Umbilical cord (tissue), 2 donors: ENCODE measurements around the gene S100A9. TPM values are rescaled to one million over a fixed set of nuclear protein-coding genes. Genes with fewer than 3 reads are reported as not detected.
"Not testable (repeated sequence)": the region's sequence is repeated elsewhere in the genome, so short reads cannot be mapped to it uniquely, and the experiment has no call there.

Source experiments
- DNase-seq: peaks from one replicate; pipeline ENCODE4 v3.0.0-alpha.2; 2015; ENCODE audit warnings: low spot score
- total RNA-seq: library from RNA; depleted of rRNA; stranded (reverse); fragments of >200 nt; gene quantifications from one replicate; pipeline ENCODE4 v1.2.3, GENCODE V29; 2014; ENCODE audit warnings: low replicate concordance; ENCODE audit not compliant: insufficient read depth

The S100A9 gene
- total RNA-seq, 1 donor from 2014 or later: 224 TPM

DNA sequence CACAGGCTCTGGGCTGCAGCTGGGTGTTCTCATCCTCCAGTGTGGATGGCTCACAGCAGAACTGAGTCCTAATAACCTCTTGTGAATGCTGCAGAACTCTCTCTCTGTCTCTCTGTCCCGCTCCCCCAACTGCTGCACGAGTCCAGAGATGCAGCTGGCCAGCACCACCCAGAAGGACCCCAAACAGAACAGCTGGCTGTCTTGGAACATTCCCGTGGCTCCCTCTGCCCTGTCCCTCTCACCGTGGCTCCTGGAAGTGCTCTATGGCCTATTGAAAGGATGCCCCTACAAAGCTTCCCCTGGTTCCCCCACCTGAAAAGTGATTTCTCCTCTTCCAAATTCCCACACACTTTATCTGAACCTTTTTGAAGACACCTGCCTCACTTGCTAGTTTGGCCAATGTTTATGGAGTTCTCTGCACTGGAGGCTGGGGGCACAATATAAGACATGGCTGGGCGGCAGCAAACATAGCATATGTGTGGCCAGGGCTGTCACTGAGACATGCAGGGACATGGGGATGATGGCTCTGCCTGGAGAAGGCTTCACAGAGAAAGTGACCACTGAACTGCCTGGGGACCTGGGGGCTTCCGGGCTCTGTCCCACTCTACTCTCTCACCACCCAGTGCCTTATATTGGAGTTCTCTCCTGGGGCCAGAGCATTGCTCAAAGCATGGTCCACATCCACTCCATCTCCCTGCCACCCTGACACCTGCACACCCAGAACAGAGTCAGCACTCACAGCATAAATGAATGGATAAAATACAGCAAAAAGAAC is 48.4 kb downstream of the S100A9 start:
- DNase-seq: not testable (repeated sequence)

DNA sequence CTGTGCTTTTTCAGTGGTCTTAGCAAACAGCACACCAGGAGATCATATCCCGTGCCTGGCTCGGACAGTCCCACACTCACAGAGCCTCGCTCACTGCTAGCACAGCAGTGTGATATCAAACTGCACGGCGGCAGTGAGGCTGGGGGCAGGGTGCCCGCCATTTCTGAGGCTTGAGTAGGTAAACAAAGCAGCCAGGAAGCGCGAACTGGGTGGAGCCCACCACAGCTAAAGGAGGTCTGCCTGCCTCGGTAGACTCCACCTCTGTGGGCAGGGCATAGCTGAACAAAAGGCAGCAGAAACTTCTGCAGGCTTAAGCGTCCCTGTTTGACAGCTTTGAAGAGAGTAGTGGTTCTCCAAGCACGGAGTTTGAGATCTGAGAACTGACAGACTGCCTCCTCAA is 49.6 kb downstream of the S100A9 start:
- DNase-seq: not testable (repeated sequence)

Other genes with a start within 250 kb of the S100A9 start
- gene SPRR2F, start 244.3 kb upstream of the S100A9 start, total RNA-seq: not detected
- 11.3 TPM for gene SPRR2G, start 207.0 kb upstream of the S100A9 start, total RNA-seq
- gene LELP1, start 154.4 kb upstream of the S100A9 start, total RNA-seq: not detected
- gene PRR9, start 140.3 kb upstream of the S100A9 start, total RNA-seq: 8.2 TPM
- not detected for gene LORICRIN, start 98.2 kb upstream of the S100A9 start, total RNA-seq
- gene PGLYRP3, start 44.9 kb upstream of the S100A9 start, total RNA-seq: not detected
- gene PGLYRP4, start 9.0 kb upstream of the S100A9 start, total RNA-seq: 0.48 TPM
- not detected for gene S100A12, start 17.8 kb downstream of the S100A9 start, total RNA-seq
- 16.6 TPM for gene S100A8, start 33.2 kb downstream of the S100A9 start, total RNA-seq
- gene S100A7A, start 58.7 kb downstream of the S100A9 start, total RNA-seq: 2.9 TPM
- gene S100A7, start 102.8 kb downstream of the S100A9 start, total RNA-seq: not detected
- gene S100A6, start 178.1 kb downstream of the S100A9 start, total RNA-seq: 216 TPM
- not detected for gene S100A5, start 183.1 kb downstream of the S100A9 start, total RNA-seq
- gene S100A4, start 188.0 kb downstream of the S100A9 start, total RNA-seq: 122 TPM
- gene S100A3, start 191.4 kb downstream of the S100A9 start, total RNA-seq: not detected
- gene S100A2, start 208.0 kb downstream of the S100A9 start, total RNA-seq: 20.7 TPM